HCT116 (cell line): Measurements from ENCODE around the gene RPUSD2.

Experiments used
- EZH2 ChIP-seq: fragments of 200-600 bp; sonication (generic); IDR thresholded peaks from 2 replicates; pipeline ENCODE4 v1.6.1; 2017; ENCODE audit warnings: antibody characterized with exemption, mixed run types
- EZH2phosphoT487 ChIP-seq: fragments of 200-600 bp; IDR thresholded peaks from 2 replicates; pipeline ENCODE4 v1.6.1; 2018; ENCODE audit warnings: antibody characterized with exemption, borderline replicate concordance
- FOSL1 ChIP-seq: IDR thresholded peaks from 2 replicates; pipeline ENCODE4 v1.6.1; 2012; ENCODE audit warnings: low read depth
- JUND ChIP-seq: IDR thresholded peaks from 2 replicates; pipeline ENCODE4 v1.6.1; 2012
- POLR2A ChIP-seq: IDR thresholded peaks from 2 replicates; pipeline ENCODE4 v1.7.0; 2011; ENCODE audit warnings: borderline replicate concordance; ENCODE audit not compliant: insufficient read depth, insufficient read length; ENCODE audit errors: extremely low read depth
- POLR2AphosphoS5 ChIP-seq: IDR thresholded peaks from 2 replicates; pipeline ENCODE4 v1.6.1; 2011; ENCODE audit warnings: mild to moderate bottlenecking, low read depth, low read length, moderate library complexity
- RAD21 ChIP-seq: IDR thresholded peaks from 2 replicates; pipeline ENCODE4 v1.6.1; 2012; ENCODE audit warnings: low read depth, mild to moderate bottlenecking
- ZFX ChIP-seq: fragments of 450-650 bp; IDR thresholded peaks from 2 replicates; pipeline ENCODE4 v1.6.1; 2017
- TF ChIP-seq, protein P1 (sequence below), 3 experiments: fragments of 200-600 bp in 1 of 3; sonication (generic) in 1 of 3; IDR thresholded peaks in 2 of 3; conservative IDR thresholded peaks in 1 of 3; 2 replicates each; pipeline ENCODE4 v1.5.1; 2012 to 2017; ENCODE audit warnings: low read depth in 2 of 3, low read length in 2 of 3, antibody characterized with exemption in 1 of 3, borderline replicate concordance in 1 of 3, control low read depth in 1 of 3, mild to moderate bottlenecking in 1 of 3, mixed read lengths in 1 of 3, mixed run types in 1 of 3, moderate library complexity in 1 of 3; ENCODE audit not compliant: insufficient read depth in 1 of 3
- TF ChIP-seq, protein P2 (sequence below): IDR thresholded peaks from 2 replicates; pipeline ENCODE4 v1.6.1; 2012; ENCODE audit warnings: low read depth
- TF ChIP-seq, protein P3 (sequence below): IDR thresholded peaks from 2 replicates; pipeline ENCODE4 v1.6.1; 2011; ENCODE audit warnings: mild to moderate bottlenecking, low read length, moderate library complexity; ENCODE audit not compliant: insufficient replicate concordance; ENCODE audit errors: extremely low read depth
- TF ChIP-seq, protein P4 (sequence below): IDR thresholded peaks from 2 replicates; pipeline ENCODE4 v1.6.1; 2012

DNA sequence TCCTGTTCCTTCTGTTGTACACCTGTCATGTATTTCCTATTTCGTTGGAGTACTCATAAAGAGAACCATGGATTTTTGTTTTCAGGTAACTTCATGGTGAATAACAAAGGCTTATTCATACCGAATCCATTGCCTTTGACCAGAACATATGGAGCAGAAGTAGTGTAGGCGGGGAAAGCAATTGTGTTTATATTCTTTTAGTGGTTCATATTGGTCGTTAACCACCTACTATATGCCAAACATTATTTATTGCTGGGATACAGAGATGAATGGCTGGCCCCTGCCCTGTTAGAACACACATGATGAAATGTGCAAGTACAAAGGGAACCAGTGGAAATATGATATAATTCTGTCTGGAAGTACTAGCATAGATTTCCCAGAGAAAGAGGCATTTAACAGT lies 9.8 kb downstream of the RPUSD2 start:
- TF ChIP-seq, protein P1, sequence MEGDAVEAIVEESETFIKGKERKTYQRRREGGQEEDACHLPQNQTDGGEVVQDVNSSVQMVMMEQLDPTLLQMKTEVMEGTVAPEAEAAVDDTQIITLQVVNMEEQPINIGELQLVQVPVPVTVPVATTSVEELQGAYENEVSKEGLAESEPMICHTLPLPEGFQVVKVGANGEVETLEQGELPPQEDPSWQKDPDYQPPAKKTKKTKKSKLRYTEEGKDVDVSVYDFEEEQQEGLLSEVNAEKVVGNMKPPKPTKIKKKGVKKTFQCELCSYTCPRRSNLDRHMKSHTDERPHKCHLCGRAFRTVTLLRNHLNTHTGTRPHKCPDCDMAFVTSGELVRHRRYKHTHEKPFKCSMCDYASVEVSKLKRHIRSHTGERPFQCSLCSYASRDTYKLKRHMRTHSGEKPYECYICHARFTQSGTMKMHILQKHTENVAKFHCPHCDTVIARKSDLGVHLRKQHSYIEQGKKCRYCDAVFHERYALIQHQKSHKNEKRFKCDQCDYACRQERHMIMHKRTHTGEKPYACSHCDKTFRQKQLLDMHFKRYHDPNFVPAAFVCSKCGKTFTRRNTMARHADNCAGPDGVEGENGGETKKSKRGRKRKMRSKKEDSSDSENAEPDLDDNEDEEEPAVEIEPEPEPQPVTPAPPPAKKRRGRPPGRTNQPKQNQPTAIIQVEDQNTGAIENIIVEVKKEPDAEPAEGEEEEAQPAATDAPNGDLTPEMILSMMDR (IDR thresholded peaks at IDR 0.05 in 2 of 3, conservative IDR thresholded peaks at IDR 0.05 in 1 of 3; ENCODE audit: borderline replicate concordance in 1 of 3, insufficient read depth in 1 of 3, low read depth in 2 of 3, low read length in 2 of 3), result no peak
- TF ChIP-seq POLR2AphosphoS5 (no peak), POLR2A (no peak), JUND (no peak), FOSL1 (no peak), ZFX (no peak), EZH2phosphoT487 (no peak), EZH2 (no peak), RAD21 (no peak)
- TF ChIP-seq, protein P2, sequence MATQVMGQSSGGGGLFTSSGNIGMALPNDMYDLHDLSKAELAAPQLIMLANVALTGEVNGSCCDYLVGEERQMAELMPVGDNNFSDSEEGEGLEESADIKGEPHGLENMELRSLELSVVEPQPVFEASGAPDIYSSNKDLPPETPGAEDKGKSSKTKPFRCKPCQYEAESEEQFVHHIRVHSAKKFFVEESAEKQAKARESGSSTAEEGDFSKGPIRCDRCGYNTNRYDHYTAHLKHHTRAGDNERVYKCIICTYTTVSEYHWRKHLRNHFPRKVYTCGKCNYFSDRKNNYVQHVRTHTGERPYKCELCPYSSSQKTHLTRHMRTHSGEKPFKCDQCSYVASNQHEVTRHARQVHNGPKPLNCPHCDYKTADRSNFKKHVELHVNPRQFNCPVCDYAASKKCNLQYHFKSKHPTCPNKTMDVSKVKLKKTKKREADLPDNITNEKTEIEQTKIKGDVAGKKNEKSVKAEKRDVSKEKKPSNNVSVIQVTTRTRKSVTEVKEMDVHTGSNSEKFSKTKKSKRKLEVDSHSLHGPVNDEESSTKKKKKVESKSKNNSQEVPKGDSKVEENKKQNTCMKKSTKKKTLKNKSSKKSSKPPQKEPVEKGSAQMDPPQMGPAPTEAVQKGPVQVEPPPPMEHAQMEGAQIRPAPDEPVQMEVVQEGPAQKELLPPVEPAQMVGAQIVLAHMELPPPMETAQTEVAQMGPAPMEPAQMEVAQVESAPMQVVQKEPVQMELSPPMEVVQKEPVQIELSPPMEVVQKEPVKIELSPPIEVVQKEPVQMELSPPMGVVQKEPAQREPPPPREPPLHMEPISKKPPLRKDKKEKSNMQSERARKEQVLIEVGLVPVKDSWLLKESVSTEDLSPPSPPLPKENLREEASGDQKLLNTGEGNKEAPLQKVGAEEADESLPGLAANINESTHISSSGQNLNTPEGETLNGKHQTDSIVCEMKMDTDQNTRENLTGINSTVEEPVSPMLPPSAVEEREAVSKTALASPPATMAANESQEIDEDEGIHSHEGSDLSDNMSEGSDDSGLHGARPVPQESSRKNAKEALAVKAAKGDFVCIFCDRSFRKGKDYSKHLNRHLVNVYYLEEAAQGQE, result no peak
- TF ChIP-seq, protein P3, sequence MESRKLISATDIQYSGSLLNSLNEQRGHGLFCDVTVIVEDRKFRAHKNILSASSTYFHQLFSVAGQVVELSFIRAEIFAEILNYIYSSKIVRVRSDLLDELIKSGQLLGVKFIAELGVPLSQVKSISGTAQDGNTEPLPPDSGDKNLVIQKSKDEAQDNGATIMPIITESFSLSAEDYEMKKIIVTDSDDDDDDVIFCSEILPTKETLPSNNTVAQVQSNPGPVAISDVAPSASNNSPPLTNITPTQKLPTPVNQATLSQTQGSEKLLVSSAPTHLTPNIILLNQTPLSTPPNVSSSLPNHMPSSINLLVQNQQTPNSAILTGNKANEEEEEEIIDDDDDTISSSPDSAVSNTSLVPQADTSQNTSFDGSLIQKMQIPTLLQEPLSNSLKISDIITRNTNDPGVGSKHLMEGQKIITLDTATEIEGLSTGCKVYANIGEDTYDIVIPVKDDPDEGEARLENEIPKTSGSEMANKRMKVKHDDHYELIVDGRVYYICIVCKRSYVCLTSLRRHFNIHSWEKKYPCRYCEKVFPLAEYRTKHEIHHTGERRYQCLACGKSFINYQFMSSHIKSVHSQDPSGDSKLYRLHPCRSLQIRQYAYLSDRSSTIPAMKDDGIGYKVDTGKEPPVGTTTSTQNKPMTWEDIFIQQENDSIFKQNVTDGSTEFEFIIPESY, result no peak
- TF ChIP-seq, protein P4, sequence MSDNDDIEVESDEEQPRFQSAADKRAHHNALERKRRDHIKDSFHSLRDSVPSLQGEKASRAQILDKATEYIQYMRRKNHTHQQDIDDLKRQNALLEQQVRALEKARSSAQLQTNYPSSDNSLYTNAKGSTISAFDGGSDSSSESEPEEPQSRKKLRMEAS, result no peak
